Transverse colon (tissue), 4 donors: Measurements from ENCODE around the gene NXPH2. TPM values are rescaled to one million over a fixed set of nuclear protein-coding genes. Genes with fewer than 3 reads are reported as not detected.

Experiments used
- DNase-seq: peaks from one replicate; pipeline ENCODE4 v3.0.0-alpha.2; 2019
- H3K27ac ChIP-seq, 4 donors: fragments of 200-600 bp; sonication (generic); 2 replicates each; pipeline ENCODE4 v1.5.1; 2016 to 2018; ENCODE audit warnings: inconsistent platforms in 4 of 4
- H3K27me3 ChIP-seq: fragments of 200-600 bp; sonication (generic); 2 replicates; pipeline ENCODE4 v1.5.1; 2017; ENCODE audit warnings: inconsistent platforms
- H3K36me3 ChIP-seq, 4 donors: fragments of 200-600 bp; sonication (generic); 2 replicates each; pipeline ENCODE4 v1.5.1; 2017 to 2019; ENCODE audit warnings: inconsistent platforms in 4 of 4
- H3K4me1 ChIP-seq, 4 donors: fragments of 200-600 bp; sonication (generic); 2 replicates each; pipeline ENCODE4 v1.5.1; 2017 to 2020; ENCODE audit warnings: inconsistent platforms in 4 of 4
- H3K4me3 ChIP-seq, 4 donors: fragments of 200-600 bp; sonication (generic); 1 replicate in 1 of 4; 2 replicates in 3 of 4; pipeline versions ENCODE4 v1.5.1 to v1.6.1; 2017 to 2019; ENCODE audit warnings: inconsistent platforms in 4 of 4
- H3K9me3 ChIP-seq, 2 donors: fragments of 200-600 bp; sonication (generic); 2 replicates each; pipeline ENCODE4 v1.5.1; 2017 to 2019; ENCODE audit warnings: inconsistent platforms in 2 of 2
- EP300 ChIP-seq: sonication (generic); formaldehyde crosslinking; IDR thresholded peaks from one replicate; pipeline ENCODE4 v1.6.1; 2017; ENCODE audit warnings: antibody characterized with exemption, low read depth
- POLR2A ChIP-seq: fragments of 450-650 bp; IDR thresholded peaks from one replicate; pipeline ENCODE4 v1.6.1; 2016; ENCODE audit warnings: antibody characterized with exemption, mild to moderate bottlenecking, moderate library complexity
- POLR2AphosphoS5 ChIP-seq, 3 donors: sonication (generic); formaldehyde crosslinking; IDR thresholded peaks; one replicate each; pipeline ENCODE4 v1.6.1; 2016; ENCODE audit warnings: antibody characterized with exemption in 3 of 3
- WGBS, 2 donors: methylation state at CpG; one replicate each; pipeline ENCODE4 v1.1.5; 2018; ENCODE audit warnings: low coverage in 1 of 2; 5-methylcytosine and 5-hydroxymethylcytosine counted together
- in situ Hi-C, 4 donors: fragments of 200-750 bp; cut with MboI; loops; one replicate each; pipeline versions ENCODE4 v1.15.0 to v1.15.1; 2017; ENCODE audit warnings: low sequenced_read_pairs in 3 of 4, low pct_ligation_motif_present in 1 of 4, low pct_unique_long_range_greater_than_20kb in 1 of 4
- intact Hi-C: fragments of 100-400 bp; cut with DNase I; formaldehyde crosslinking; loops from one replicate; pipeline ENCODE4 v1.15.1; 2023; ENCODE audit warnings: low total_unique reads
- total RNA-seq, 4 donors: library from RNA; depleted of rRNA; stranded (reverse); fragments of >200 nt; gene quantifications; one replicate each; pipeline ENCODE4 v1.1.0, GENCODE V29; 2016
- TF ChIP-seq, protein P1 (sequence below), 5 experiments: fragments of 200-600 bp in 3 of 5; fragments of 450-650 bp in 2 of 5; sonication (generic) in 3 of 5; IDR thresholded peaks; 1 replicate in 2 of 5; 2 replicates in 3 of 5; pipeline ENCODE4 v1.5.1; 2016 to 2017; ENCODE audit warnings: antibody characterized with exemption in 5 of 5, inconsistent platforms in 3 of 5, mild to moderate bottlenecking in 2 of 5, moderate library complexity in 1 of 5

The NXPH2 gene
- total RNA-seq, 4 donors from 2014 or later: not detected

DNA sequence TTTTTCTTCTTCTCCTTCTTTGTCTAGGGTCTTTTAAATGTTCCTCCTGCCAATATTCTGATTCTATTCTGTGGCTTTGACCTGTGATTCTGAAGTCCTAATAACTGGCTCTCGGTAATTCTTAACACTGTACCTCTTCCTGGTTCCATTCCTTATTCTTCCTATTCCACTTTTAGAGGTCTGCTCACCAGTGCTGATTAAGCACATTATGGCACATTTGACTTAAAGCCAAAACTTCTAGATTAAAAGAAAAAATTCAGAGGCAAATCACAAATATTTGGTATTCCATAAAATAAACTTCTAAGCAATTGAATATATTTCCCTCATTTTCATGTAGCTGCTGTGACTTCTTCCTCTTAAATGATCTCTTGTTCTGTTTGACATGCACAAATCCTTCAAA lies 47.5 kb downstream of the NXPH2 start:
- no peak for DNase-seq
- in situ Hi-C loops (no loop called here), intact Hi-C loops (loop anchor here (10.0 kb wide), 1 partner anchor 1618 kb away; no protein-coding TSS in a partner anchor)
- Histone ChIP-seq H3K4me3 (no peak overlapping the region), H3K27me3 (no peaks in the 10 kb centered on the region), H3K27ac (no peak overlapping the region), H3K9me3 (no peaks in the 10 kb centered on the region), H3K36me3 (no peaks in the 10 kb centered on the region), H3K4me1 (no peaks in the 10 kb centered on the region)
- WGBS, 2 donors: 86 to 90% methylated on average over 1 of the region's 1 CpG
- no peak for TF ChIP-seq POLR2A
- no peak for TF ChIP-seq POLR2AphosphoS5 (IDR thresholded peaks at IDR 0.05)
- TF ChIP-seq EP300: no peak
- TF ChIP-seq, protein P1, sequence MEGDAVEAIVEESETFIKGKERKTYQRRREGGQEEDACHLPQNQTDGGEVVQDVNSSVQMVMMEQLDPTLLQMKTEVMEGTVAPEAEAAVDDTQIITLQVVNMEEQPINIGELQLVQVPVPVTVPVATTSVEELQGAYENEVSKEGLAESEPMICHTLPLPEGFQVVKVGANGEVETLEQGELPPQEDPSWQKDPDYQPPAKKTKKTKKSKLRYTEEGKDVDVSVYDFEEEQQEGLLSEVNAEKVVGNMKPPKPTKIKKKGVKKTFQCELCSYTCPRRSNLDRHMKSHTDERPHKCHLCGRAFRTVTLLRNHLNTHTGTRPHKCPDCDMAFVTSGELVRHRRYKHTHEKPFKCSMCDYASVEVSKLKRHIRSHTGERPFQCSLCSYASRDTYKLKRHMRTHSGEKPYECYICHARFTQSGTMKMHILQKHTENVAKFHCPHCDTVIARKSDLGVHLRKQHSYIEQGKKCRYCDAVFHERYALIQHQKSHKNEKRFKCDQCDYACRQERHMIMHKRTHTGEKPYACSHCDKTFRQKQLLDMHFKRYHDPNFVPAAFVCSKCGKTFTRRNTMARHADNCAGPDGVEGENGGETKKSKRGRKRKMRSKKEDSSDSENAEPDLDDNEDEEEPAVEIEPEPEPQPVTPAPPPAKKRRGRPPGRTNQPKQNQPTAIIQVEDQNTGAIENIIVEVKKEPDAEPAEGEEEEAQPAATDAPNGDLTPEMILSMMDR (IDR thresholded peaks at IDR 0.05): no peak

DNA sequence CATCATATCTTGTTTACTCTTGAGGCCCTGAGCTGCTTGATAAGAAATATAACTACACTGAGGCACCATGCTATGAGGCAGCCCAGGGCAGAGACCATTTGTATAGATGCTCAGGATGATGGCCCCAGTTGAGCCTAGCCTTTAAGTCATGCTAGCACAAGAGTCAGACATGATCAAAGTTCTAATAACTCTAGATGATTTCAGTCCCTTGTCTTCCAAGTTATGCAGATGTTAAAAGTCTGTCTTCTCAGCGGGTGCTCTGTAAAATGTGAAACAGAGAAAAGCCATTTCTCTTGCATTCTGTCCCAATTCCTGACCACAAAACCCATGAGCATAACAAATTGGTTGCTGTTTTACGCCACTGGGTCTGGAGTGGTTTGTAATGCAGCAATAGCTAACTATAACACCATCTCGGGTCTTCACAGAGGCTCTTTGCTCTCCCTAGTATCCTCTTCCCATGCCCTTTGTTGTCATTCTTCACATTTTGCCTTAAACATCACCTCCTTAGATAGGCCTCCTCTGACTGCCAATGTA lies 49.6 kb downstream of the NXPH2 start:
- H3K27me3 ChIP-seq: no peaks in the 10 kb centered on the region
- no peaks in the 10 kb centered on the region for H3K36me3 ChIP-seq
- H3K27ac ChIP-seq: no peak overlapping the region
- no peak for TF ChIP-seq EP300
- no peak for DNase-seq
- H3K4me1 ChIP-seq: no peaks in the 10 kb centered on the region
- H3K4me3 ChIP-seq: no peak overlapping the region
- no peaks in the 10 kb centered on the region for H3K9me3 ChIP-seq
- WGBS, 2 donors: 77 to 92% methylated on average over 3 of the region's 3 CpGs
- in situ Hi-C loops (no loop called here), intact Hi-C loops (loop anchor here (10.0 kb wide), 1 partner anchor 1616 kb away; no protein-coding TSS in a partner anchor)

DNA sequence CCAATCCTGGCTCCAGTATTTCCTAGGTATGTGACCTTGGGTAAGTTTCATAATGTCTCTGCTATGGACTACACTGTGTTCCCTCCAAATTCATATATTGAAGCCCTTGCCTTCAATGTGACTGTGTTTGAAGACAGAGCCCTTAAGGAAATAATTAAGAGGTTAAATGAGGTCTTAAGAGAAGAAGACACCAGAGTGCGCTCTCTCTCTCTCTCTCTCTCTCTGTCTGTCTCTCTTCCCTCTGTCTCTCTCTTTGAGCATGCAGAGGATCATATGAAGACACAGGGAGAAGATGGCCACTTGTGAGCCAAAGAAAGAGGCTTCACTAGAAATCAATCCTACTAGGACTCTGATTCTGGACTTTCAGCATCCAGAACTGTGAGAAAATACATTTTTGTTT lies 52.2 kb downstream of the NXPH2 start:
- WGBS, 2 donors: 96 to 100% methylated on average over 1 of the region's 1 CpG
- H3K4me1 ChIP-seq: no peaks in the 10 kb centered on the region
- TF ChIP-seq EP300 (no peak), POLR2A (no peak), POLR2AphosphoS5 (IDR thresholded peaks at IDR 0.05) (no peak)
- TF ChIP-seq, protein P1 (IDR thresholded peaks at IDR 0.05): no peak
- no peak overlapping the region for H3K27ac ChIP-seq
- H3K36me3 ChIP-seq: no peaks in the 10 kb centered on the region
- no peak overlapping the region for H3K4me3 ChIP-seq
- intact Hi-C loops: no loop called here
- DNase-seq: no peak
- no peaks in the 10 kb centered on the region for H3K9me3 ChIP-seq
- in situ Hi-C loops: no loop called here
- H3K27me3 ChIP-seq: no peaks in the 10 kb centered on the region

DNA sequence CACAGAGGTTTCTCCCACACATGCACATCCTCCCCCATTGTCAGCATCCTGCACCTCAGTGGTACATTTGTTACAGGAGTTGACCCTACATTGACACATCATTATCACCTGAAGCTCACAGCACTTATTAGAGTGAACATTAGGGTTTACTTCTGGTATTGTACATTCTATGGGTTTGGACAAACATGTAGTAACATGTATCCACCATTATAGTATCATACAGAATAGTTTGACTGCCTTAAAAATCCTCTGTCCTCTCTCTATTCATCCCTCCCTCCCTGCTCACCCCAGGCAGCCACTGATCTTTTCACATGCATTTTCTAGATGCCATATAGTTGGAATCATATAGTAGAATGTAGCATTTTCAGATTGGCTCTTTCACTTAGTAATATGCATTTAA lies 53.5 kb downstream of the NXPH2 start:
- DNase-seq: no peak
- H3K27me3 ChIP-seq: no peaks in the 10 kb centered on the region
- H3K27ac ChIP-seq: no peak overlapping the region
- H3K4me3 ChIP-seq: no peak overlapping the region
- intact Hi-C loops (no loop called here), in situ Hi-C loops (no loop called here)
- no peaks in the 10 kb centered on the region for H3K36me3 ChIP-seq
- no peaks in the 10 kb centered on the region for H3K9me3 ChIP-seq
- H3K4me1 ChIP-seq: no peaks in the 10 kb centered on the region
- TF ChIP-seq POLR2A (no peak), EP300 (no peak), POLR2AphosphoS5 (IDR thresholded peaks at IDR 0.05) (no peak)
- TF ChIP-seq, protein P1 (IDR thresholded peaks at IDR 0.05): no peak
